Neural cell (in vitro differentiated cells): ENCODE measurements around the gene PNPLA5.

Experiments
- EP300 ChIP-seq: fragments of 450-650 bp; conservative IDR thresholded peaks from 2 replicates; pipeline ENCODE4 v1.6.1; 2014; ENCODE audit warnings: antibody characterized with exemption, mild to moderate bottlenecking, moderate library complexity; ENCODE audit not compliant: poor library complexity, severe bottlenecking
- EZH2 ChIP-seq: fragments of 200-600, 300-800 bp; shearing (Covaris generic), sonication (generic); IDR thresholded peaks from 2 replicates; pipeline ENCODE4 v1.6.1; 2014; ENCODE audit warnings: antibody characterized with exemption, low read length, borderline replicate concordance, mild to moderate bottlenecking; ENCODE audit not compliant: insufficient read depth, poor library complexity, severe bottlenecking
- MXI1 ChIP-seq: fragments of 450-650 bp; conservative IDR thresholded peaks from 2 replicates; pipeline ENCODE4 v1.6.1; 2014; ENCODE audit warnings: antibody characterized with exemption, mild to moderate bottlenecking; ENCODE audit not compliant: poor library complexity, severe bottlenecking
- POLR2AphosphoS5 ChIP-seq: IDR thresholded peaks from 2 replicates; pipeline ENCODE4 v1.6.1; 2012
- RAD21 ChIP-seq: fragments of 450-650 bp; conservative IDR thresholded peaks from 2 replicates; pipeline ENCODE4 v1.6.1; 2014; ENCODE audit warnings: antibody characterized with exemption, mild to moderate bottlenecking, moderate library complexity
- REST ChIP-seq: IDR thresholded peaks from 2 replicates; pipeline ENCODE4 v1.6.1; 2012; ENCODE audit warnings: borderline replicate concordance
- SMC3 ChIP-seq: fragments of 450-650 bp; conservative IDR thresholded peaks from 2 replicates; pipeline ENCODE4 v1.6.1; 2014; ENCODE audit warnings: antibody characterized with exemption, mild to moderate bottlenecking, moderate library complexity; ENCODE audit not compliant: poor library complexity
- TAF1 ChIP-seq: IDR thresholded peaks from 2 replicates; pipeline ENCODE4 v1.6.1; 2012; ENCODE audit warnings: low read depth
- TF ChIP-seq, protein P1 (sequence below): fragments of 450-650 bp; IDR thresholded peaks from 2 replicates; pipeline ENCODE4 v1.5.1; 2014; ENCODE audit warnings: antibody characterized with exemption, mild to moderate bottlenecking, moderate library complexity; ENCODE audit not compliant: poor library complexity, severe bottlenecking

- TF ChIP-seq, protein P1, sequence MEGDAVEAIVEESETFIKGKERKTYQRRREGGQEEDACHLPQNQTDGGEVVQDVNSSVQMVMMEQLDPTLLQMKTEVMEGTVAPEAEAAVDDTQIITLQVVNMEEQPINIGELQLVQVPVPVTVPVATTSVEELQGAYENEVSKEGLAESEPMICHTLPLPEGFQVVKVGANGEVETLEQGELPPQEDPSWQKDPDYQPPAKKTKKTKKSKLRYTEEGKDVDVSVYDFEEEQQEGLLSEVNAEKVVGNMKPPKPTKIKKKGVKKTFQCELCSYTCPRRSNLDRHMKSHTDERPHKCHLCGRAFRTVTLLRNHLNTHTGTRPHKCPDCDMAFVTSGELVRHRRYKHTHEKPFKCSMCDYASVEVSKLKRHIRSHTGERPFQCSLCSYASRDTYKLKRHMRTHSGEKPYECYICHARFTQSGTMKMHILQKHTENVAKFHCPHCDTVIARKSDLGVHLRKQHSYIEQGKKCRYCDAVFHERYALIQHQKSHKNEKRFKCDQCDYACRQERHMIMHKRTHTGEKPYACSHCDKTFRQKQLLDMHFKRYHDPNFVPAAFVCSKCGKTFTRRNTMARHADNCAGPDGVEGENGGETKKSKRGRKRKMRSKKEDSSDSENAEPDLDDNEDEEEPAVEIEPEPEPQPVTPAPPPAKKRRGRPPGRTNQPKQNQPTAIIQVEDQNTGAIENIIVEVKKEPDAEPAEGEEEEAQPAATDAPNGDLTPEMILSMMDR: no peak
- TF ChIP-seq EZH2 (no peak), TAF1 (no peak), POLR2AphosphoS5 (no peak), MXI1 (no peak), EP300 (no peak), SMC3 (no peak), REST (no peak), RAD21 (no peak)
Observed at GRCh38 chr22:43882122-43882767, 9.6 kb downstream of the PNPLA5 start.
